K562 (cell line): ENCODE data around the gene DCUN1D3. TPM values are rescaled to one million over a fixed set of nuclear protein-coding genes. Genes with fewer than 3 reads are reported as not detected.

Source experiments
- ATAC-seq: fragments of 200-7000 bp; cut with Tn5 transposase; 3 replicates; pipeline ENCODE4 v1.9.1; 2020; ENCODE audit warnings: moderate library complexity
- BruUV-seq: library from RNA; stranded (reverse); fragments of 400-500 nt; replicated peaks from 2 replicates; lab custom pipeline; 2021; lab: Mats Ljungman, UMichigan
- CTCF ChIA-PET: fragments of 300-600 bp; formaldehyde crosslinking; extraction: SDS; loops from one replicate; lab custom pipeline; 2021; ENCODE audit warnings: low intra/inter-chr PET ratio; lab: Yijun Ruan, JAX
- POLR2A ChIA-PET: fragments of 300-600, 350-650 bp; sonication (Branson Sonifier 250); formaldehyde crosslinking; extraction: SDS; loops from one replicate; lab custom pipeline; 2021; ENCODE audit warnings: antibody characterized with exemption, inconsistent platforms; lab: Yijun Ruan, JAX
- DNase-seq, 4 experiments: peaks; one replicate each; pipeline versions ENCODE4 v3.0.0 to v3.0.0-alpha.2; 2011 to 2018; ENCODE audit warnings: low spot score in 3 of 4, mixed read lengths in 3 of 4; ENCODE audit errors: extremely low read depth in 1 of 4
- FAIRE-seq: peaks from 2 replicates; lab custom pipeline; 2011; peaks lifted over from hg19 to GRCh38; lab: Jason Lieb, UNC
- H2AFZ ChIP-seq: 2 replicates; pipeline ENCODE4 v1.6.0; 2011; ENCODE audit warnings: low read depth, low read length, control low read depth, inconsistent platforms
- H3K27ac ChIP-seq: fragments of 200-600 bp; 3 replicates; pipeline ENCODE4 v1.8.0; 2011; ENCODE audit warnings: low read depth, mild to moderate bottlenecking, control low read depth, inconsistent platforms, low read length, moderate library complexity, mixed read lengths; ENCODE audit errors: extremely low read depth
- H3K27me3 ChIP-seq, 2 experiments: fragments of 300-600 bp in 1 of 2; 2 replicates in 1 of 2; 3 replicates in 1 of 2; pipeline versions ENCODE4 v1.6.0 to v1.8.0; 2011; ENCODE audit warnings: inconsistent platforms in 2 of 2, low read length in 2 of 2, mild to moderate bottlenecking in 1 of 2, mixed read lengths in 1 of 2, moderate library complexity in 1 of 2; ENCODE audit not compliant: control insufficient read depth in 2 of 2, insufficient read depth in 2 of 2
- H3K36me3 ChIP-seq: fragments of 300-600 bp; 3 replicates; pipeline ENCODE4 v1.8.0; 2011; ENCODE audit warnings: mild to moderate bottlenecking, low read length, inconsistent platforms; ENCODE audit not compliant: control insufficient read depth, insufficient read depth
- H3K4me1 ChIP-seq, 2 experiments: fragments of 200-600 bp in 1 of 2; replicated peaks in 1 of 2; 2 replicates in 1 of 2; 3 replicates in 1 of 2; pipeline versions ENCODE4 v1.5.1 to v1.8.0; 2011; ENCODE audit warnings: inconsistent platforms in 2 of 2, low read length in 2 of 2, mild to moderate bottlenecking in 1 of 2, mixed read lengths in 1 of 2, moderate library complexity in 1 of 2; ENCODE audit not compliant: control insufficient read depth in 2 of 2, insufficient read depth in 2 of 2
- H3K4me2 ChIP-seq: 2 replicates; pipeline ENCODE4 v1.6.1; 2011; ENCODE audit warnings: low read length, control low read depth, inconsistent platforms, mixed read lengths; ENCODE audit not compliant: insufficient read depth
- H3K4me3 ChIP-seq: fragments of 200-600 bp; sonication (generic), shearing (Covaris generic); 2 replicates; pipeline ENCODE4 v1.5.1; 2016; ENCODE audit warnings: control low read depth, inconsistent platforms
- H3K79me2 ChIP-seq: fragments of 200-600 bp; 3 replicates; pipeline ENCODE4 v1.8.0; 2011; ENCODE audit warnings: low read length, inconsistent platforms; ENCODE audit not compliant: control insufficient read depth, insufficient read depth
- H3K9ac ChIP-seq, 2 experiments: 2 replicates each; pipeline versions ENCODE4 v1.6.0 to v1.6.1; 2011; ENCODE audit warnings: low read depth in 2 of 2, low read length in 2 of 2, control low read depth in 1 of 2, inconsistent platforms in 1 of 2, mild to moderate bottlenecking in 1 of 2, mixed read lengths in 1 of 2; ENCODE audit not compliant: insufficient read depth in 1 of 2
- H3K9me1 ChIP-seq: one replicate; pipeline ENCODE4 v1.6.0; 2011; ENCODE audit warnings: inconsistent platforms, mild to moderate bottlenecking, low read length, moderate library complexity; ENCODE audit not compliant: control insufficient read depth, insufficient read depth
- H3K9me3 ChIP-seq: replicated peaks from 2 replicates; pipeline ENCODE4 v1.5.1; 2011; ENCODE audit warnings: low read depth, low read length, inconsistent platforms; ENCODE audit not compliant: control insufficient read depth, insufficient read depth
- H4K20me1 ChIP-seq: replicated peaks from 2 replicates; pipeline ENCODE4 v1.6.1; 2011; ENCODE audit warnings: low read length, inconsistent platforms, mixed read lengths; ENCODE audit not compliant: control insufficient read depth, insufficient read depth
- BCOR ChIP-seq: fragments of 450-650 bp; IDR thresholded peaks from 2 replicates; pipeline ENCODE4 v1.6.1; 2016
- CEBPG ChIP-seq, 3 experiments: fragments of 200-800 bp in 1 of 3; sonication (Bioruptor generic) in 1 of 3; sonication (generic) in 1 of 3; formaldehyde crosslinking in 1 of 3; IDR thresholded peaks in 2 of 3; conservative IDR thresholded peaks in 1 of 3; 2 replicates each; pipeline versions ENCODE4 v1.6.1 to v1.8.0; 2016 to 2022; ENCODE audit warnings: missing compliant biosample characterization in 2 of 3, missing genetic modification characterization in 2 of 3, mild to moderate bottlenecking in 1 of 3, missing genetic modification reagents in 1 of 3
- CSDE1 ChIP-seq, 2 experiments: fragments of 450-650 bp; IDR thresholded peaks; 2 replicates each; pipeline ENCODE4 v1.6.1; 2016; ENCODE audit warnings: mild to moderate bottlenecking in 1 of 2
- MAFG ChIP-seq: fragments of 450-650 bp; conservative IDR thresholded peaks from 2 replicates; pipeline ENCODE4 v1.6.1; 2016; ENCODE audit warnings: missing genetic modification characterization, missing compliant biosample characterization
- NCOA1 ChIP-seq: fragments of 450-650 bp; IDR thresholded peaks from 2 replicates; pipeline ENCODE4 v1.6.1; 2016; ENCODE audit warnings: low read depth
- NCOA2 ChIP-seq, 2 experiments: fragments of 450-650 bp; IDR thresholded peaks; 2 replicates each; pipeline ENCODE4 v1.6.1; 2018; ENCODE audit warnings: mild to moderate bottlenecking in 2 of 2, moderate library complexity in 1 of 2; ENCODE audit not compliant: partially characterized antibody in 2 of 2
- NEUROD1 ChIP-seq: fragments of 150-350 bp; IDR thresholded peaks from 2 replicates; pipeline ENCODE4 v1.6.1; 2014; ENCODE audit warnings: borderline replicate concordance, low read length, low read depth; ENCODE audit not compliant: partially characterized antibody
- RBFOX2 ChIP-seq: fragments of 200-400 bp; formaldehyde crosslinking; IDR thresholded peaks from 2 replicates; pipeline ENCODE4 v1.6.1; 2017; ENCODE audit warnings: low read depth, mild to moderate bottlenecking, low read length, moderate library complexity
- RHOXF2B ChIP-seq: fragments of 250-450 bp; sonication (Bioruptor Pico); conservative IDR thresholded peaks from 2 replicates; pipeline ENCODE4 v1.5.1; 2021
- SPI1 ChIP-seq: IDR thresholded peaks from 2 replicates; pipeline ENCODE4 v1.6.1; 2011; ENCODE audit warnings: low read depth, low read length, control low read depth, borderline replicate concordance
- ZNF253 ChIP-seq: fragments of 250-450 bp; sonication (Bioruptor Pico); conservative IDR thresholded peaks from 2 replicates; pipeline ENCODE4 v1.6.1; 2021; ENCODE audit warnings: mild to moderate bottlenecking
- ZSCAN32 ChIP-seq: fragments of 450-650 bp; formaldehyde crosslinking; IDR thresholded peaks from 2 replicates; pipeline ENCODE4 v1.4.0; 2020; ENCODE audit warnings: mild to moderate bottlenecking, moderate library complexity
- WGBS: fragments of 100-300 bp; shearing (Covaris generic); methylation state at CpG from one replicate; pipeline ENCODE4 v1.1.6; 2016; ENCODE audit warnings: low coverage, mixed read lengths; ENCODE audit not compliant: insufficient coverage; ENCODE audit errors: missing lambda C conversion rate; 5-methylcytosine and 5-hydroxymethylcytosine counted together
- in situ Hi-C: fragments of 300-500 bp; cut with MboI; formaldehyde crosslinking; loops from 4 replicates; pipeline ENCODE4 v1.15.0; 2018; ENCODE audit warnings: inconsistent platforms, mixed read lengths
- intact Hi-C: fragments of 100-400 bp; cut with micrococcal nuclease; formaldehyde crosslinking; loops from 2 replicates; pipeline ENCODE4 v1.14.2; 2022
- polyA plus RNA-seq, 8 experiments: library from polyadenylated mRNA; depleted of rRNA in 4 of 8; stranded (reverse) in 5 of 8; unstranded in 3 of 8; fragments of >200 nt; fragmentation: Nextera tagmentation in 2 of 8; fragmentation: Illumina TruSeq in 1 of 8; extraction: Ambion mirVana in 2 of 8; extraction: Trizol in 1 of 8; gene quantifications; 2 replicates each; pipeline versions ENCODE4 v1.2.1 to v1.2.3, GENCODE V29; 2011 to 2014; ENCODE audit warnings: inconsistent platforms in 1 of 8, missing spikeins in 1 of 8
- total RNA-seq, 7 experiments: library from RNA; depleted of rRNA in 6 of 7; stranded (reverse); fragments of >200 nt in 6 of 7; fragmentation: Illumina TruSeq in 2 of 7; extraction: Trizol in 2 of 7; gene quantifications; 2 replicates each; pipeline versions ENCODE4 v1.2.1 to v1.2.3, GENCODE V29; 2011 to 2021; ENCODE audit warnings: low replicate concordance in 1 of 7
- TF ChIP-seq, protein P1 (sequence below): sonication (generic); formaldehyde crosslinking; IDR thresholded peaks from 2 replicates; pipeline ENCODE4 v1.5.0; 2020; ENCODE audit warnings: missing genetic modification reagents
- TF ChIP-seq, protein P2 (sequence below): fragments of 250-450 bp; sonication (Bioruptor Pico); IDR thresholded peaks from 2 replicates; pipeline ENCODE4 v1.8.0; 2021; ENCODE audit warnings: mild to moderate bottlenecking, moderate library complexity
- TF ChIP-seq, protein P3 (sequence below), 2 experiments: IDR thresholded peaks; 2 replicates each; pipeline ENCODE4 v1.6.1; 2012; ENCODE audit warnings: improper control_type of control experiment in 2 of 2, low read depth in 2 of 2, low read length in 2 of 2, borderline replicate concordance in 1 of 2

The DCUN1D3 gene
- total and polyA plus RNA-seq, 9 of the 15 experiments (the other 6 are each of a cell fraction or from before 2014, with no cell fraction given): 1.0 to 4.7 (median 2.2) TPM

DNA sequence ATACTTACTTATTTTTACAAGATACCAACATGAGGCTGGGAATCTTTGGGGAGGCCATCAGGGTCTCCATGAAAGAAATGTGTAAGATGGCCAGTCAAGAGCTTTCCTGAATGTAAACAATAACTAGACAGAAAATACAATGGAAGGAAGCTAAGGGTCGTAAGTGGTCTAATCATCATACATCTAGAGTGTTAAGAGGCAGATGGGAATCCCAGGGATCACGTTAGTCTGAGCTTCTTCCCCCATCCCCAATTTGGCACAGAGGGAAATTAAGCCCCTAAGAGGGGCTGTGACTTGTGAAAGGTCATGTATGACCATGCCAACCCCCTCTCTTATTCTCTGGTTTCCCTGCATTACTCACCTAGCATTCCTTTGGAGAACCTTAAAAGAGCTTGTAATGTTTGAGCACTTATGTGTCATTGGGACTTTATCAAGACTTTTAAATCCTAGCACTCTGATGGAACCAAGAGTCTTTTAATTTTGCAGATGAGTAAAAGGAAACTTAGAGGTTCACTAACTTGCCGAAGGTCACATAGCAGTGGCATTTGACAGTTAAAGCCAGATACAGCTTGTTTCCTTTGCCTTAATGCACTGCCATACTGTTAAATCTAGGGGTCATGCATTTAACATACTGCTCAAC lies 46.1 kb downstream of the DCUN1D3 start:
- H3K27me3 ChIP-seq: no peaks in the 10 kb centered on the region
- ATAC-seq (no peak), FAIRE-seq (no peak), DNase-seq (no peak)
- no peak overlapping the region for H3K4me3 ChIP-seq
- H2AFZ ChIP-seq: no peak overlapping the region
- ChIA-PET CTCF (no interaction called here), POLR2A (interaction anchor here (1.5 to 1.6 kb wide), 2 partner anchors 12 to 13 kb away, joined by 4 to 6 read pairs; no protein-coding TSS in a partner anchor)
- H4K20me1 ChIP-seq: no peaks in the 10 kb centered on the region
- H3K79me2 ChIP-seq: no peaks in the 10 kb centered on the region
- BruUV-seq: no TSS peak
- no peak overlapping the region for H3K4me2 ChIP-seq
- no peaks in the 10 kb centered on the region; a peak in 1 of 5 replicates for H3K4me1 ChIP-seq
- intact Hi-C loops (loop anchor here (5.0 to 10.0 kb wide), 3 partner anchors 48 to 451 kb away; partner anchors contain the start of genes DCUN1D3 and LYRM1), in situ Hi-C loops (loop anchor here (5.0 kb wide), 1 partner anchor 233 kb away; no protein-coding TSS in a partner anchor)
- no peak overlapping the region for H3K9ac ChIP-seq
- H3K27ac ChIP-seq: no peak overlapping the region
- TF ChIP-seq SPI1 (no peak), ZNF253 (CRISPR knock-in tag) (no peak), ZSCAN32 (no peak), RHOXF2B (CRISPR knock-in tag) (no peak), NCOA1 (no peak), BCOR (no peak), CEBPG (CRISPR knock-in tag; IDR thresholded peaks at IDR 0.05) (no peak), CEBPG (tag; conservative IDR thresholded peaks at IDR 0.05 in 1 of 2, IDR thresholded peaks at IDR 0.05 in 1 of 2) (no peak), NEUROD1 (no peak), NCOA2 (IDR thresholded peaks at IDR 0.05; ENCODE audit: partially characterized antibody in 2 of 2) (no peak), MAFG (tag) (no peak), CSDE1 (IDR thresholded peaks at IDR 0.05) (no peak), RBFOX2 (no peak)
- TF ChIP-seq, protein P1, sequence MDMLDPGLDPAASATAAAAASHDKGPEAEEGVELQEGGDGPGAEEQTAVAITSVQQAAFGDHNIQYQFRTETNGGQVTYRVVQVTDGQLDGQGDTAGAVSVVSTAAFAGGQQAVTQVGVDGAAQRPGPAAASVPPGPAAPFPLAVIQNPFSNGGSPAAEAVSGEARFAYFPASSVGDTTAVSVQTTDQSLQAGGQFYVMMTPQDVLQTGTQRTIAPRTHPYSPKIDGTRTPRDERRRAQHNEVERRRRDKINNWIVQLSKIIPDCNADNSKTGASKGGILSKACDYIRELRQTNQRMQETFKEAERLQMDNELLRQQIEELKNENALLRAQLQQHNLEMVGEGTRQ (CRISPR knock-in tag): no peak
- TF ChIP-seq, protein P2, sequence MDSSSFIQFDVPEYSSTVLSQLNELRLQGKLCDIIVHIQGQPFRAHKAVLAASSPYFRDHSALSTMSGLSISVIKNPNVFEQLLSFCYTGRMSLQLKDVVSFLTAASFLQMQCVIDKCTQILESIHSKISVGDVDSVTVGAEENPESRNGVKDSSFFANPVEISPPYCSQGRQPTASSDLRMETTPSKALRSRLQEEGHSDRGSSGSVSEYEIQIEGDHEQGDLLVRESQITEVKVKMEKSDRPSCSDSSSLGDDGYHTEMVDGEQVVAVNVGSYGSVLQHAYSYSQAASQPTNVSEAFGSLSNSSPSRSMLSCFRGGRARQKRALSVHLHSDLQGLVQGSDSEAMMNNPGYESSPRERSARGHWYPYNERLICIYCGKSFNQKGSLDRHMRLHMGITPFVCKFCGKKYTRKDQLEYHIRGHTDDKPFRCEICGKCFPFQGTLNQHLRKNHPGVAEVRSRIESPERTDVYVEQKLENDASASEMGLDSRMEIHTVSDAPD (CRISPR knock-in tag): no peak
- TF ChIP-seq, protein P3, sequence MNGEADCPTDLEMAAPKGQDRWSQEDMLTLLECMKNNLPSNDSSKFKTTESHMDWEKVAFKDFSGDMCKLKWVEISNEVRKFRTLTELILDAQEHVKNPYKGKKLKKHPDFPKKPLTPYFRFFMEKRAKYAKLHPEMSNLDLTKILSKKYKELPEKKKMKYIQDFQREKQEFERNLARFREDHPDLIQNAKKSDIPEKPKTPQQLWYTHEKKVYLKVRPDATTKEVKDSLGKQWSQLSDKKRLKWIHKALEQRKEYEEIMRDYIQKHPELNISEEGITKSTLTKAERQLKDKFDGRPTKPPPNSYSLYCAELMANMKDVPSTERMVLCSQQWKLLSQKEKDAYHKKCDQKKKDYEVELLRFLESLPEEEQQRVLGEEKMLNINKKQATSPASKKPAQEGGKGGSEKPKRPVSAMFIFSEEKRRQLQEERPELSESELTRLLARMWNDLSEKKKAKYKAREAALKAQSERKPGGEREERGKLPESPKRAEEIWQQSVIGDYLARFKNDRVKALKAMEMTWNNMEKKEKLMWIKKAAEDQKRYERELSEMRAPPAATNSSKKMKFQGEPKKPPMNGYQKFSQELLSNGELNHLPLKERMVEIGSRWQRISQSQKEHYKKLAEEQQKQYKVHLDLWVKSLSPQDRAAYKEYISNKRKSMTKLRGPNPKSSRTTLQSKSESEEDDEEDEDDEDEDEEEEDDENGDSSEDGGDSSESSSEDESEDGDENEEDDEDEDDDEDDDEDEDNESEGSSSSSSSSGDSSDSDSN (IDR thresholded peaks at IDR 0.05; ENCODE audit: borderline replicate concordance in 1 of 2, low read depth in 2 of 2, low read length in 2 of 2): no peak
- 68% methylated on average over 3 of the region's 3 CpGs for WGBS
- peaks cover 11% of the 10 kb centered on the region; the same call in 1 of the 3 replicates for H3K36me3 ChIP-seq
- no peaks in the 10 kb centered on the region for H3K9me3 ChIP-seq
- no peaks in the 10 kb centered on the region for H3K9me1 ChIP-seq
